ENCODE results near the gene CGB1.

The CGB1 gene

DNA sequence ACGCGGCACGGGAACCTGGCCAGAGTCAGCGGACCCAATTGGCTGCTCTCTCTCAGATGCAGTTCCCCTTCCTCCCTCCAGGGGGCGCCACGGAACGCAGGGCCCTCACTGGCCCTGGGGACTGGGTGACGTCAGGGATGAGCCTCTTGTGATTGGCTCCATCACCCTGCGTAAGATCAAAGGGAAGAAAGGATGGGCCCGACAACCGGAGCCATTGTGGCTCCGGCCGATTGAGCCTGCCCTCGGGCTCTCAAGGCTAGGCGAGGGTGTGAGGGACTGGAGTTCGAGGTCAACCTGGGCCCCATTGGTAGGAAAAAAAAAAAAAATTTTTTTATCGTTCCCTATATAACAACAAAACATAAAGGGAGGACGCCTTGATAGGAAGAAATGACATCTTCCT lies at the start of gene CGB1:
Gene CGB1, minus strand, starts transcription at position 81 of the 400 bp plus-strand sequence. CDS start 184 bp downstream, outside the sequence.
- peak in 1 of 2 donors; percentile 26 for DNase-seq

GRCh38 chr19:49086296-49086695 lies 49.6 kb upstream of the CGB1 start:
- no peak for DNase-seq

GRCh38 chr19:49085868-49086232 lies 49.2 kb upstream of the CGB1 start:
- DNase-seq, result no peak

GRCh38 chr19:49085020-49085867 lies 48.5 kb upstream of the CGB1 start, which contains the start of gene SNRNP70:
Gene SNRNP70, plus strand, starts transcription at chr19:49085451. Its CDS starts 964 bp downstream, at chr19:49086415.
- peak; percentile 100 for DNase-seq

- no peak for DNase-seq
Measured at GRCh38 chr19:49084206-49085019, 47.7 kb upstream of the CGB1 start.

DNA sequence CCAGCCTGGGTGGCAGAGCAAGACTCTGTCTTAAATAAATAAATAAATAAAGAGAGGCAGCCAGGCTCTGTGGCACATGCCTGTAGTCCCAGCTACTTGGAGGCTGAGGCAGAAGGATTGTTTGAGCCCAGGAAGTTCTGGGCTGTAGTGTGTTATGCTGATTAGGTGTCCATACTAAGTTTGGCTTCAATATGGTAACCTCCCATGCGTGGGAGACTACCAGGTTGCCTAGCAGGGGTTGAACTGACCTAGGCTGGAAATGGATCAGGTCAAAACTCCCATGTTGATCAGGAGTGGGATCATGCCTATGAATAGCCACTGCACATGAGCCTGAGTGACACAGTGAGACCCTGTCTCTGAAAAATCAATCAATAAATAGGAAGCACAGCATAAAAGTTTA lies 44.6 kb upstream of the CGB1 start:
- DNase-seq, result no peak

DNA sequence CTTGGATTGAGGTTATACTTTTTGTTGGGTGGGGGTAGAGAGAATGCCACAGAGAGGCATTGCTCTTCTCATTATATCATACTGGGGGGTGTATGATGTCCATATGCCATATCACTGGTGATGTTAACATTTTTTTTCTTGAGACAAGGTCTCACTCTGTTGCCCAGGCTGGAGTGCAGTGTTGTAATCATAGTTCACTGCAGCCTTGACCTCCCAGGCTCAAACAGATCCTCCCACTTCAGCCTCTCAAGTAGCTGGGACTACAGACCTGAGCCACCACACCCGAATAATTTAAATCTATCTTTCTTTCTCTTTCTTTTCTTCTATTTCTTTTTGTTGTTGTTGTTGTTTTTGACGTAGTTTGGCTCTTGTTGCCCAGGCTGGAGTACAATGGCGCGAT lies 43.7 kb upstream of the CGB1 start:
- DNase-seq, result no peak

DNA sequence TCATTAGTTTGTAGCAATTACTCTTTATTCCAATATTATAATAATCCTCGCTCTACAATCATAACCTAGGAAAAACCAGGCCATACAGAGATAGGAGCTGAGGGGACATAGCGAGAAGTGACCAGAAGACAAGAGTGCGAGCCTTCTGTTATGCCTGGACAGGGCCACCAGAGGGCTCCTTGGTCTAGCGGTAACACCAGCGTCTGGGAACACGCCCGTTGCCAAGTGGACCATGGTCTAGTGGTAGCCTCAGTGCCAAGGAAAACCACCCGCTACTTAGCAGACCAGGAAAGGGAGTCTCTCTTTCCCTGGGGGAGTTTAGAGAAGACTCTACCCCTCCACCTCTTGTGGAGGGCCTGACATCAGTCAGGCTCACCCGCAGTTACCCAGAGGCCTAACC lies 38.2 kb upstream of the CGB1 start:
- peak in 1 of 2 donors; percentile 18 for DNase-seq

GRCh38 chr19:49073514-49074378 lies 37.1 kb upstream of the CGB1 start:
- no peak for DNase-seq

- no peak for DNase-seq
Measured at GRCh38 chr19:49071860-49072547, 35.3 kb upstream of the CGB1 start.

DNA sequence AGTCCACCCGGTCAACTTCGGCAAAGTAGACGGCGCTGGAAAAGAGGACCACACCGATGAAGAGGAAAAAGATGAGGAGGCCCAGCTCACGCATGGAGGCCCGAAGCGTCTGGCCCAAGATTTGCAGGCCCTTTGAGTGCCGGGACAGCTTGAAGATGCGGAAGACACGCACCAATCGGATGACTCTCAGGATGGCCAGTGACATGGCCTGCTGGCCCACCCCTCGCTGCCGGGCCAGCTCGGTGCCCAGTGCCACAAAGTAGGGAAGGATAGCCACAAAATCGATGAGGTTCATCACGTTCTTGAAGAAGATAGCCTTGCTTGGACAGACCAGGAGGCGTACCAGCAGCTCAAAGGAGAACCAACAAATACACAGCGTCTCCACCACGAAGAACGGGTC lies 33.7 kb upstream of the CGB1 start:
- DNase-seq, result no peak

DNA sequence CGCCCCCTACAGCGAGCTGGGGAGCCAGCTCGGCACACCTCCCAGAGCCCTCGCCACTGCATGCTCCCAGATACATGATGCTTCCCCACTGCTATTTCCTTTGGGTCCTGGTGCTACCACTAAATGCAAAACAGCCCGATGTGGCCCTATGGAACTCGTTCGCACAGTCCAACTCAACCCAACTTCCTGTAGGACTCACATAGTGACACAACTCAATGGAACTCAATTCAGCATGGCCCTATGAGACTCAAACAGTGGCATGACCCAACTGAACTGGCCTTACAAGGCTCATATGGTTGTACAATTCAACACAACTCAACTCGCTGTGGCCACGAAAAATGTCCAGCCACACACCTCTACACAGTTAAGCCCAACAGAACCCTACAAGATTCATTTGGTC lies 32.3 kb upstream of the CGB1 start:
- DNase-seq, result no peak

- DNase-seq, result no peak
Measured at GRCh38 chr19:49067554-49067953, 30.9 kb upstream of the CGB1 start.

GRCh38 chr19:49065905-49066512 lies 29.3 kb upstream of the CGB1 start:
- no peak for DNase-seq

DNA sequence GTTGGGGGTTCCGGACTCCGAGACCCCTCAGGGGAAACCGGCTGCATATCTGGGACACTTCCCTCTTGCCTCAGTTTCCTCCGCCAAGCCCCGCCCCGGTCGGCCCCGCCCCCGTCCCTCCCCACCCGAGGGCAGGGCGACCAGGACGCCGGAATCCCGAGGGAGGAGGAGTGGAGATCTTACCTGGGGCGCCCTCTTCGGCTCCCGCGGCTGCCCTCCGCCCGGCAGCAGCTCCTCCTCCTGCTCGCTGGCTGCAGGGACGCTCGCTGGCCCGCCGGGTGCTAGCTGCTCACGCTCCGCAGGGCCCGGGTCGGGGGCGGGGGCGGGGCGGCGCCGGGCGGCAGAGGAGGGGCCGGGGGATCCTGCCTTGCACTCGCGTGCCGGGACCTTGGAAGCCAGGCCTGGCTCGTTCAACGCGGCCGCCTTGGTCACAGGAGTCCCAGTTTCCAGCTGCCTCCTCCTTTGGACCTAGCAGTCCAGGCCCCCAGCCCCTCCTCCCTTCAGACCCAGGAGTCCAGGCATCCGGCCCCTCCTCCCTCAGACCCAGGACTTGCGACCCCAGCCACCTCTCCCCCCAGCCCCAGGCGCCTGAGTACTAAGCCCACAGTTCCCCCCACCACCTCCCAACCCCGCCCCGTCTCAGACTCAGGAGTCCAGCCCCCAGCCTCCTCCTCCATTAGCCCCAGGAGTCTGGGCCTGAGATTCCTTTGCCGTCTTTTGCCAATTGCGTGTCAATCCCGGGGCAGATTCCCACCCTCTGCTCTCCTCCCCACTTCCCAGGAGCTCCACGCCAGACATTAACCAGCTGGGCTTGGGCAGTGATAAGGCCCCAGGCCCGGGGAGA lies 28.3 kb upstream of the CGB1 start, which contains the start of gene NTF4:
Gene NTF4, minus strand, starts transcription at position 51 of the 844 bp plus-strand sequence. CDS start 2,821 bp downstream, outside the sequence.
- DNase-seq, result no peak

DNA sequence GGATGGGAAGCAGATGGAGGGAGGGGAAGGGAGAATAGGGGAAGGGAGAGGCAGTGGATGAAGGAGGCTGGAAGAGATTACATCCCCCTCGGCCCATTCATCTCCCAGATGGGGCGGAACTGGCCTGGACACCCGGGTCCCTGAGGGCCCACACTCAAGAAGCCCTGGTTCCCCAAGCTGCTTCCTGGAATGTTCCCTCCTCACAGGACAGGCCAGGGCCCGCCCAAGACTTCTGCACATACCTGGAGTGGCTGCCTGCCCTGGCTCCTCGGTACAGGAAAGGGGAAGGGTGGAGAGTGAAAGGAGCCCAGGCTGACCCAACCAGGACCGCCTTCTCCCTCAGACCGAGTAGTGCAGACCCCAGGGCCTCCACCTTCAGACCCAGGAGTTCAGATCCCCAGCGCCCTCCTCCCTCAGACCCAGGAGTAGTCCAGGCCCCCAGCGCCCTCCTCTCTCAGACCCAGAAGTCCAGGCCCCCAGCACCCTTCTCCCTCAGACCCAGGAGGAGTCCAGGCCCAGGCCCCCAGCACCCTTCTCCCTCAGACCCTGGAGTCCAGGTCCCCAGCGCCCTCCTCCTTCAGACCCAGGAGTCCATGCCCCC lies 27.4 kb upstream of the CGB1 start:
- DNase-seq, result no peak

DNA sequence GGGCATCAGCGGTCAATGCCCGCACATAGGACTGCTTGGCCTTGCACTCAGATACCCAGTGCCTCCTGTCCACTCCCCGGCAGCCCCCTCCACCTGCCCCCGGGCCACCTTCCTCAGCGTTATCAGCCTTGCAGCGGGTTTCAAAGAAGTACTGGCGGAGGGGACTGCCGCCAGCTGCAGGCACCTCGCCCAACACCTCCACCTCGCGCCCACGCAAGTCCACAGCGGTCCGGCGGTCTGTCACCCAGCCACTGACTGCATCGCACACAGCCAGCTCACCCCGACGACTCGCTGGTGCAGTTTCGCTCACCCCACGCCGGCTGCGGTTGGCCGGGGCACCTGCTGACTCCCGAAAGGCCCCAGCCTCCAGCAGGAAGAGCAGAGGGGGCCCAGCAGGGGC lies 24.8 kb upstream of the CGB1 start:
- no peak for DNase-seq

GRCh38 chr19:49061000-49061399 lies 24.3 kb upstream of the CGB1 start:
- no peak for DNase-seq

- no peak for DNase-seq
Measured at GRCh38 chr19:49059053-49059452, 22.4 kb upstream of the CGB1 start.

DNA sequence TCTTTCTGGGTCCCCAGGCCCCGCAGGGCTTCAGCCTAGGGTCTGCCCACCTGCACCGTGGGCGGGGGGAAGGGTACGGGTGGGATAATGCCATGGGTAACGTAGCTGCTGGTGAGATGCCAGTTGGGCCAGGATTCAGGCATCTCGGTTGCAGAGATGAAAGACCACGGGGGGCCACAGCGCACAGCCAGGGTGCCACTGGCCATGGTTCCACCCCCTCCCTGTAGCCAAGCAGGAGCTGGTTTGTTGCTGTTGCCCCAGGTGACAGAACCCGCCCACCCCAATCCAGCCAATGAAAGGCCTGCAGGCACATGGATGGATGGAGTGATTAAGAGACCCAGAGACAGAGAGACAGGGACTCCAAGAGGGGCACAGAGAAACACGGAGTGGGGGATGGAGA lies 21.9 kb upstream of the CGB1 start:
- DNase-seq, result peak in 1 of 2 donors; percentile 12

Data from CD4-positive, alpha-beta T cell treated with Interleukin-1 beta for 1 hour (primary cell).